Inferior parietal cortex (tissue), 1 donor: ENCODE data around the gene EYS.

ENCODE experiments used
- DNase-seq: peaks from one replicate; pipeline ENCODE4 v3.0.0-alpha.2; 2016; ENCODE audit errors: extremely low spot score

Gene EYS

DNA sequence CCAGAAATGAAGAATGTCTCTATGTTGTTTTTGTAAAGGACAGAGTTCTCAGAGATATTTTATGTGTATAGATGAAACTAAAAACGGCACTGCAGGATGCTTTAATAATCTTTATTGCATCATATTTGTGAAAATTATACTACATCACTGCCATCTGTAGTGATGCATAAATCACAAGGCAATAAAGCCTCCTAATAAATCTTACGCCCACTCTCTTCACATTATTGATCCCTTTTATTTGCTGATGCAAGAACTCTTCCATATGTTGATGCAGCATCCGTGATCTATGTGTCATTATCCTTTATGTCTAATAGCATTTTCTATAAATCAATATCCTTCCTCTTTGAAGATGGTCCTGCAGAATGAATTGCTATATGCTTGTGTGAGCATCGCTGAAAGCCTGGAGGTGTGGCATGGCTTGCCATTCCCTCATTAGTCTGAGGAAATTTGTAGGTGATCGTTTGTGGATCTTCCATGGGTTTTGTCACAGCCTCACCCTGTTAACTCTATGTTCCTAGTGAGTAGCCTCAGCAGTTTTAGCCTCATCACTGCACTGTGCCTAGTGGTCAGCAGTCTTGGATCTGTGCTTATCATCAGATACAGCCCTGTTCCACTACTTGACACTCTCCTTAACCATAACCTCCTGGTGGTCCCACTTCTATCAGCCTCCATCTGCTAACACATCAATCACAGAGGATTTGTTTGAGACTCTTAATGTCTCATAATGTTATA, 983.5 kb downstream of the EYS start:
- no peak for DNase-seq

DNA sequence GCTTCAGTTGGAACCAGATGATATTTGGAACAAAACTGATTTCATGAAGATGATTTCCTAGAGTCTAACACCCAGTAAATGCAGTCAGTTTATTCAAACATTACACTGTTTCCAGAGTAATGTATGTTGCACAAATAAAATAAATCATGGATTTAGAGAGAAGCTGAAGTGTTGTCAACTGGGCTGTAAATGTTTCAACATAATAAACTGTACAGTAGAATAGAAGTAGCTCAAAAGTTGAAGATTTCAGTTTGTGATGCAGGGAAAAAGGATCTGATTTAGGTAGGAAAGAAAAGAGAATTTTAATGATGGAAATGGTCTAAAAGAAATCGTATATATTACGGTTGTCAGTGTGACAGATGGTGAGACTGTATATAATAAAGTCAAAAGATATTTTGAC, 985.2 kb downstream of the EYS start:
- no peak for DNase-seq

GRCh38 chr6:64717281-64717680, 989.7 kb downstream of the EYS start:
- no peak for DNase-seq

GRCh38 chr6:64715624-64716023, 991.4 kb downstream of the EYS start:
- DNase-seq = no peak

DNA sequence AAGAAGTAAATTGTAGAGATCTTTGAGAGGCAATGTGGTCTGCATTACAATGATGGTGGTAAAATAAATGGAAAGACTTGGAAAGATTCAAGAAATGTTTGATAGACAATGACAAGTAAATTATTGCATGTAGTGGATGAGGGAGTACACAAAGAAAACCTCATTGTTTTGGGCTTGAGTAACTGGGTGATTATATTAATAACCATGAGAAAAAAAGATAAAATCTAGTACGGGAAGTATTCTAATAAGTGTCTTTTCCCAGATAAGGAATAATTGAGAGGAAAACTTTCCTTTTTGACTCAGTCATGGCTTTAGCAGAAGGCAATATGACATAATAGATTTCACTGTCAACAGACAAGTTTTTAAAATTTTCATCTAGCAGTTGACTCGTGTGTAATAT, 993.0 kb downstream of the EYS start:
- no peak for DNase-seq

- no peak for DNase-seq
Measured at GRCh38 chr6:64713175-64713574, 993.9 kb downstream of the EYS start.

DNA sequence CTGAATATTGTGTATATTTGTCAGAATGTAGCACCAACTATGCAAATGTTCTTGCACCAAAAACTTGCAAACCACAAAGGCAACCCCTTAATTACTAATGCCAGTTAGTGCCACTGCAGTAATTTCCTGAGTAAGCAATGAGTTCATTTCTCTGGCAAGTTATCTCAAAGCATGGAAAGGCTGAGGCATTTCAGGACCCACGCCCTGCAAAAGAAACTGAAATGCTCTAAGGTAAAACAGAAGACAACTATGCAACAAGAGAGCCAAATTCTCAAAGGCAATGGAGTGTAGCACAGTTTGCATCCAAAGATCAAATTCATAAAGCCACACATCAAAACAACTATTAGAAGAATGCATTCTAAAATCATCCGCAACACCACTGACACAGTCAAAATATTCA, 994.4 kb downstream of the EYS start:
- DNase-seq = no peak

DNA sequence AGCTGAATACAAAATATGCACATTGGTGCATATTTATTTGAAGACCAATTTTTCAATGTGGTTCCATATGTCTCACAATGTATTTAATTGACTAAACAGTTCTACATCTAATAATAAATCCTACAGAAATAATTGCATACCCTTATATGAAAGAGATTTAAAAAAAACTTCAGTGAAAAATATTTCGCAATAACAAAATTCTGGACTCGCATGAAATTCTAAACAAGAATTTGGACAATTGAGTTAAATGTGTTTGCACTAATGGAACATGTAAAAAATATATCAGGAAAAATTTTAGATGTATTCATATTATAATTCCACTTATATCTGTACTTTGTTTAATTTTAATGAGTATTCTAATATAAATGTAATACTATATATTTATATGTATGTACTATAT, 1003.1 kb downstream of the EYS start:
- no peak for DNase-seq

GRCh38 chr6:64696053-64696452, 1011.0 kb downstream of the EYS start:
- no peak for DNase-seq

DNA sequence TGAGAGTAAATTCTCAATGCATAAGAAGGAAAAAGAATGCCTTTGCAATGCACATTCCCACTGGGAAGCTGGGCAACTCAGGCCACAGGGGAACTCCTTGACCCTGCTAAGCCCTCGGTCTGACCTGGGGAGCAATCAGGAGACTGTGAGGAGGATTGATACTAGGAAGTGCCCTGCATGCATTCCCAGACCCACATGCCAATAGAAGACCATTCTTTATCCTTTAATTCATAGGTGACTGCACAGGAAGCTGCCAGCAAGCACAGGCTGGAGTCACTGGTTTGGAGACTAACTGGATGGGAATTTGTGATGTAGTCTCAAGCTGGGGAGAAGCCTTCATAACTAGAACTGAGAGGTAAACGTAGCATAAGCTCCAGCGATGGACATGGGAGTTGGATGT, 1012.7 kb downstream of the EYS start:
- no peak for DNase-seq

GRCh38 chr6:64691064-64691463, 1016.0 kb downstream of the EYS start:
- DNase-seq = no peak

DNA sequence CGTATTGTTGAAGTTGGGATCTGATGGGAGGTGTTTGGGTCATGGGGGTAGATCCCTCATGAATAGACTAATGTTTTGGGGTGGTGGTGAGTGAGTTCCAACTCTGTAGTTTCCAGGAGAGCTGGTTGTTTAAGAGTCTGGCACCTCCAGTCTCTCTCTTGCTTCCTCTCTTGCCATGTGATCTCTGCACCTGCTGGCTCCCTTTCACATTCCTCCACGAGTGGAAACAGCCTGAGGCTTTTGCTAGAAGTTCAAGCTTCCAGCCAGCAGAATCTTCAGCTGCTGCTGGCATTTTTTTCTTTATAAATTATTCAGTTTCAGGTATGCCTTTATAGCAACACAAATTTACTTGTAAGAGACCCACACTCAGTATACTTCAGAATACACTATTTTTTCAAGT, 1021.6 kb downstream of the EYS start:
- no peak for DNase-seq

GRCh38 chr6:64683682-64684081, 1023.3 kb downstream of the EYS start:
- DNase-seq = no peak

DNA sequence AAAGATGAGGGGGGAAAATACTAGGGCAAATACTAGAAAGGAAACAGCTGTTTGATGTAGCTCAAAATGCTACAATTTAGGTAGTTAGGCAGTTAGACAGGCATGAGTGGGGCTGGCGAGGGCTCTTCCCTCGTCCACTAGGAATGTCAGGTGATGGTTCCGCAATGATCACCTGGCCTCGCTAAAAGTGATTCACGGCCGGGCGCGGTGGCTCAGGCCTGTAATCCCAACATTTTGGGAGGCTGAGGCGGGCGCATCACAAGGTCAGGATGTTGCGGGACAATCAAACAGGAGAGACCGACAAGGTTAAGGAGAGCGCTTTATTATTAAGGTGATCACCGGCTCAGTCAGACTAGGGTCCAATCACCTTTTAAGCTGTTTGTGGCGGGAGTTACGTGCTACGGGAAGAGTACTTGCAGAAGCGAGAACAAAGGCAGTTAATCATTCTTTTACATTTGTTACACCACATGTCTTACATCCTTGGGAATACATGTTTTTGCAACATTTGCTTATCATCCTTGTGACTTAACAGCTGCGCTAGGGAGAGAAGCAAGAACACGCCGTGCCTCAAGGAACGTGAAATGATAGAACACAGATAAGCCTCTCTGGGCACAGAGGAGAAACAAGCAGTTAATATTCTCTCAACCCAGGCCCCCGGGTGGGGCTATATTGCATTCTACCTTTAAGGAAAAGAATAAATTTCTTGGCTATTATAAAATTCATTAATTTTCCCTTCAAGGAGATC, 1025.4 kb downstream of the EYS start:
- no peak for DNase-seq

DNA sequence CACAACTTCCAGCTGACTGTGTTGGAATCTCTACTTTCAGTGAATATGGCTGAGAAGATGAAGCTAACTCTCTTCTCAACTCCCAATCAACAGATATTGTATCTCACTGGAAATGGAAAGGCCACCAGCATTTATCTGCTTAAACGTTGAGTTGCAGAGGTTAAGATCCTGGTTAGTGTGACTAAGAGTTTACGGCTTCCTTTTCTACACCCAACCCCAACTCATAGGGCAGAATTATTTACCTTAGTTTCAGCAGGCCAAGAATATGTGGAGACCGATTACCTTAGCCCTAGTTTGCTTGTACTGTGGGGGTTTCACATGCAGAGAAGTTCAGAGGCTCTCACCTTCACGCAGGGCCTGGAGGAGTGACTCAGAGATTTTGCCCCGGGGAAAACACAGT, 1026.6 kb downstream of the EYS start:
- DNase-seq = no peak

DNA sequence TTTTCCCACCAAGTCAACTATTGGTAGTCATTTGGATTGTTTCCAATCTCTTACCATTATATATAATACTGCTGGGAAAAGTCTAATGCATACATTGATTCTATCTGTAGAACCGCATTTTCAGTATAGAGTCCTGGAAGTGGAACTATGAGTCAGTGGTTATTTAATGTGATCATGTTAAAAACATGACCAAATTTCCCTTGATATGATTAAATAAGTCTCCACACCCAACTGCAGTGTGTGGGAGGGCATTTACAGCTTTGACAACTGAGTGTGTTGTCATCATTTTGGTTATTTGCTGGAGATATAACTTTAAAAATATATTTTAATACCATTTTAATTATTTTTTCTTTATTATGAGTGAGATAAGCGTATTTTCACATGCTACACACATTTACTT, 1027.6 kb downstream of the EYS start:
- no peak for DNase-seq

DNA sequence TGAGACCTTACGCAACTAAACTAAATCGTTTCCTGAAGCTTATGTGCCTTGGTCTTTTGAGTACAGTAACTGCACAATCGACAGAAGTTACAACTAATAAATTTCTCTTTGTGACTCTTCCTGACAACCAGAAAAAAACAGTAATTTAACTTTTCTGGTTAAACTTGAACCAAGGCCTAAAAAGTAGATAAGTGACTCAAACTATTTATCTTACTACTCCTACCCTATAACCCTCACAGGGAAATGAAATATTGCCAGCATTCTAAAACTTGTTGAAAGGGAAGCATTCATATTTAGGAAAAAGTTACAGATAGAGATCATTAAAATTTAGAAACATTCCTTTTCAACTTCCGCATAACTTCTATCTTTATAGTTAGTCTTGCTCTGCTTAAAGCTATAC, 1034.4 kb downstream of the EYS start:
- no peak for DNase-seq

DNA sequence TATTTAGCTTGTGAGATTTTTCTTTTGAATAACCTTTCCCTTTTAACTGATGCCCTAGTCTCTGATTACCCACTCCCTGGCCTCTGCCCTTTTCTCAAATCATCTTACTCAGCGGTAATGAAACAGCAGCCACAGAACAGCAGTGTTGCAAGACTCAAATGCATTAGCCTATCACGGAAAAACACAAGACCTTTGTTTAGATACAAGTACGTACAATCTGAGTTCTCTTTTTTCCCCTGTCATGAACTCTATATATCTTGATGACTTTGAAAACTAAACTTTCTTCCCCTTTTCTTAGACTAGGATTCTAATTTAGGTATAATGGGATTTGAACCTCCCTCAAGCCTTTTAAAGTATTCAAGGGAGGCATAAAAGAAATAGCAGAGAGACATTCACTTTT, 1034.9 kb downstream of the EYS start:
- no peak for DNase-seq

- DNase-seq = no peak
Measured at GRCh38 chr6:64665137-64665536, 1041.9 kb downstream of the EYS start.

GRCh38 chr6:64664480-64664879, 1042.5 kb downstream of the EYS start:
- no peak for DNase-seq

DNA sequence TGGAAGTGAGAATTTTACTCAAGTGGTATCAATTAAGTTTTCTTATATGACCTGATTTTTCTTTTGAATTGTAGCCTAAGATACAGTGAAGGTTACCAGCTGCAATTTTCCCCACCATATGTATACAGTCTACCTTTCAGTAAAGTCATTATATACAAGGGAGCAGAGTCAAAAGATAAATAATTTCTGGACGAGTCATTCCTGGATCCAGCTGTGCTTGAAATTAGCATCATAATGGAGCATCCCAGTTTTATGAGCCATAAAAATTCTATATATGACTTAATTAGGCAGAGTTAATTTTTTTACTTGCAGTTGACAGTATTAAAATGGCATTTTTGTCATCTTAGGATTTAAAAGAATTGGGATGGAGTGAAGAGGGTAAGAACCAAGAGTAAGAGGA, 1063.0 kb downstream of the EYS start:
- no peak for DNase-seq

- DNase-seq = no peak
Measured at GRCh38 chr6:64630901-64631300, 1076.1 kb downstream of the EYS start.

GRCh38 chr6:64622944-64623343, 1084.1 kb downstream of the EYS start:
- DNase-seq = no peak

DNA sequence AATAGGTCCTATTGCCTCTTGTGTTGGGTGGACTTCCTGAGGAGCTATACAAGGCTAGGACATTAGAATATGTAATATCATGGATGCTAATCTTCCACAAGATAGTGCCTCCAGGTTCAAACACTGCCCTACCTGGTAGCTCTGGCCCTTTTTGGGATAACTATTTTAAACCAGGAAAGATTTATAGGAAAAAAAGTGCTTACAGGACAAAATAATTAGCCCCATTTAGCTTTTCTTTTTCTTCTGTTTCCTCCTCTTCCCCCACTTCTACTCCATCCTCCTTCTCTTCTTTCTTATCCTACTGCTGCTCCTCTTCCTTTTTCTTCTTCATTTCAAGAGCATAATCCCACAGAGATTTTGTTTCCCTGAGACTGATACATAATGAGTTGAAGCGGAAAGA, 1104.0 kb downstream of the EYS start:
- no peak for DNase-seq
